Right hindlimb (tissue), 1 donor: ENCODE data around the gene SRL.
"Not testable (repeated sequence)": the region's sequence is repeated elsewhere in the genome, so short reads cannot be mapped to it uniquely, and the experiment has no call there.

Experiments used
- DNase-seq: peaks from one replicate; pipeline ENCODE4 v3.0.0-alpha.2; 2018

SRL gene

GRCh38 chr16:4257646-4258556 is 16.0 kb upstream of the SRL start:
- no peak for DNase-seq

DNA sequence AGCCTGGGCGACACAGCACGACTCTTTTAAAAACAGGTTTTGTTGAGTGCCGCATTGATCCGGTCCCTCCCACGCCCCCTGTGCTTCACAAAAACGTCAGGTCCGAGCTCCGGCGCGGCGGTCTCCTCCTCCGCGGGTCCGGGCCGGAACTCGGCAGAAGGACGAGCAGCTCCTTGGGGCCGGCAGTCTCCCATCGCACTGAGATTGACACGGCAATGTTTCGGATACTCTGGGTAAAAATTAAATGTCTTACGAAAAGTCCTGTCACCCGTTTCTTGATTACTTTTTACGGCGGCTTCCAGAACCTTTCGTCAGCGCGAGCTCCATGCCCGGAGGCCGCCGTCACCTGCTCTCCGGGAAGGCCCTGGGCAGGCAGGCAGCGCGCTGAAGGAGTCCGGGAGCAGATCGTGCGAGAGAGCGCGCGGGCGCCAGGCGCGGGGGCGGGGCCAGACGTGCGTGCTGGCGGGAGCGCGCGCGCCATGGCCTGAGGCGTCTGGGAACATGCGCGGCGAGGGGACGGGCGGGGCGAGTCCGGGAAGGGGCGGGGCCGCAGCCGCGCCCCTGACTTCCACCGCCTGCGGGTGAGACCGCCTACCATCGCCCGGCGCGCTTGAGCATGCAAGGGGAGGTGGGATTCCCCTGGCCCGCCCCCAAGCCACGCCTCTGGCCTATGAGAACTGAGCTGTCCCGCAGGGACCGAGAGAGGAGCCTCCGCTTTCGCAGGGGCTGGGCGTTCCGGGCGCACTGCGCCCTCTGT is 11.7 kb upstream of the SRL start:
- peak; percentile 100 for DNase-seq

- DNase-seq = not testable (repeated sequence)
Observed at GRCh38 chr16:4253012-4253393, 11.1 kb upstream of the SRL start.

DNA sequence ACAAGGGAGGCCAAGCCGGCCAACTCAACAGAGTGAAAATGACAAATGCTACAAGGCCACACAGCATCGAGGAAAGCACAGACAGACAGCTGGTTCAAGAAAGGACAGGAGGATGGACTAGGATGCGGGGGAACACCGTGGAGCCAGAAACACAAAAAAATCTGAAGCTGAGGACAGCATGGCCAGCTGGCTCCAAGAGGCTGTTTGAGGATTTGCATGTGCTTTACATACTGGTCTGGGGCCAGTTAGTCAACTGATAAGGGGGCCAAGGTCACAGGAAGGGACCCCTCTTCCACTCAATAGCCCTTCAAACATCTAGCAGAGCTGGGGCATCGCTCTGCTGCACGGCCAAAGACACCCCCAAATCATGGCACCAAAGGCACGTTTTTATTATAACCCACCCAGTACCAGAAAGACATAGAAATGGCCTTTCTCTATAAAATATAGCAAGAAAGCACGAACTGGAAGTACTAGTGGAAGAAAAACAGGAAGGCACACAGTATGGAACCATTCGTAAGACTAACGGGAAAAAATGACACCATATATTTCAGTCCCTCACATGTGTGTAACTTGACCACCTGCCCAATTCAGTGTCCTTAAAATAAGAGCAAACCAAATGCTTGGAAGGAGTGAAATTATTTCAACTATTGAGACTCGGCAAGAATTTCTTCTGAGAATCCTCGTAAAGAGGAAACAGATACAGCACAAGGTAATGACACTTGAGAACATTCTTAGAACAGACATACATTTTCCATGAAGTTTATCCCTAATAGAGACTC is 7.8 kb upstream of the SRL start:
- no peak for DNase-seq

DNA sequence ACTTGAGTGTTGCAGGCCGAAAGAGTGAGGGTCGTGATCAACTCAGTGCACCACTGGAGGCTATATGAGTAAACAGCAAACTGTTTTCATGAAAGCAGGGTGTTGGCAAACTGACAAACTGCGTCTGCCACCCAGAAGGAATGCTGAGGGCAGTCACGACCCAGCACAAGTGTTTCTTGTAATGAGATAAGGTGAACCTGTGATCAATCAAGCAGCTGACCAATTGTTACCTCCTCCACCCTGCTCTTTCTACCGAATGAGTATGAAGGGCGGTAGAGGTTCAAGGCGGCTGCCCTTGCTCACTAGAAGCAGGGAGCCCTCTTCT is 5.5 kb upstream of the SRL start:
- no peak for DNase-seq

DNA sequence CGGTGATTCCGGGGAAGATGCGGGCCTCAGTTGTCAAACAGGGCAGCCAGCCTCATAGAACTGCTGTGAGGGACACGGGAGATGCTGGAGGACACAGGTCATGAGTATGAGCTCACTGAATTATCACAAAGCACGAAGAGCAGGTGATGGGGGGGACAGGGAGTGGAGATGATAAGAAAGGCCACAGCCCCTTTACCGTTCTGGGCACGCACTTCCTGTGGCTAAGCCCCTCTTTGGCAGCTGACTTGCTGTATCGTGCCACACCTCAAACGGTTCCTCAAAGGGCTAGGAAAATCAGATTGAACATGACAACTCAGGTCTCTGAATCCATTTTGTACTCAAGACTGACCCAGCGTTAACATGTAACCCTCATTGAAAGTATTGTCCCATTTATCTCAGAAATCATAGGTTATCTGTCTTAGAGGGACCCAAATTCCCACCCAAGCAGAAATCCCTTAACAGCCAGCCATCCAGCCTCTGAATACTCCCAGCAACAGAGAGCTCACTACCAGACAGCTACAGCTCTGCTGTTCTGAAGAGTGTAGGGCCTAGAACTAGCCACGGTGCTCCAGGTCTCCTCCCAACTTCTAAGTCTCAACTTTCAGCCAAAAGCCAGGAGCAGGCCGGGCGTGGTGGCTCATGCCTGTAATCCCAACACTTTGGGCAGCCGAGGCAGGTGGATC is 5.0 kb upstream of the SRL start:
- no peak for DNase-seq

DNA sequence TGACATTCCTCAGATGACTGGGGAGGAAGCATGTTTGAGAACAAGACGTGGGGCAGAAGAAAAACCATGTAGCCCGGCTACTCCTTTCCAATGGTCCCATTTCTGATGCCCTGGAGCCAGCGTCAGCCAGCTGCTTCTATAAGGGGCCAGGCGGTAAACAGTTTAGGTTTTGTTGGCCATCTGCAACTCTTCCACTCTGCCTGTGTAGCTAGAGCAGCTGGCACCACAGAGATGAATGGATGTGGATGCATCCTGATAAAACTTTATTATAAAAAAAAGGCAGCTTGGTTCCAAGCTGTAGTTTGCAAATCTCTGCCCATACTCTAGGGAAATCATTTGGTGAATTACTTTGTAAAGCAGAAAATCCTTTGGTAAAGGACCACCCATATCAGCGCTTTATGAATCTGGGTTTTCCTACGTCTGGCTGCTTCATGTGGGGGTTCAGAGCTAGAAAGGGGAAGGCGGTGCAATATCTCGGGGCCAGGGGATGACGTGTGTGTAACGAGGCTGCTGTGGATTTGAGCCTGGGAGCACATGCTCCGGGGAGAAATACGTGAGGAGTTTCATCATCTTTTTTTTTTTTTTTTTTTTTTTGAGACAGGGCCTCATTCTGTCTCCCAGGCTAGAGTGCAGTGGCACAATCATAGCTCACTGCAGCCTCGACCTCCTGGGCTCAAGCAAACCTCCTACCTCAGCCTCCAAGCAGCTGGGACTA is 3.4 kb upstream of the SRL start:
- no peak for DNase-seq

DNA sequence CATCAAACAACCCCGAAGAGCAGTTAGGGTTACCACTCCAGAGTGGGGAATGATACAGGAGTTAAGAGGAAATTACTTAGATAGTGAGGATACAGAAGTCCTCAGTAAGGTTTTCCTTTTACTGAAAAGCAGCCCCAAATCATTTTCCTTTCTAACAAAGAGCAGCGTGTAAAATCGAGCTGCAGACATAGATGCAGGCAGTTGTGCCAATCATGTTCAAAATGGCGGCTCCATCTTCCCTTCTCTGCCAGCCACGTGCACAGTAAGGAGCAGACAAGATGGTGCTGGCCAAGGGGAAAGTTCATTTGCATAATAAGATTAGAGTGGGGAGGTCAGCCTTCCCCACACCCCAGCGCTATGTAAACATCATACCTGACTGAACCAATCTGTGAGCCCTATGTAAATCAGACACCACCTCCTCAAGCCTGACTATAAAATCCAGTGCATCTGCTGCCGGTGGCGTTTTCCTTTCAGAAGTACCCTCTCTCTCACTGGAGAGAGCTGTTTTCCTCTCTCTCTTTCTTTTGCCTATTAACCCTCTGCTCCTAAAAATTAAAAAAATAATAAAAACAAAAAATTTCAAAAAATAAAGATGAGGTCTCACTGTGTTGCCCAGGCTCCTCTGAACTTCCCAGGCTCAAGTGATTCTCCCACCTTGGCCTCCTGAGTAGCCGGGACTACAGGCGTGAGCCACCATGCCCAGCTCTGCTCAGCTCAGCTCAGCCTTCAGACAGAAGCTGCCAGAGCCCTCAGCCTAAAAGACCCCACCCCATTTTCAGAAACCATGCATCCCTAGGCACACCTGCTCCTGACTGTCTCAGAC is 2.6 kb upstream of the SRL start:
- peak; percentile 71 for DNase-seq

GRCh38 chr16:4241258-4241927 is 487 bp downstream of the SRL start:
- DNase-seq = no peak

- DNase-seq = peak; percentile 74
Observed at GRCh38 chr16:4240624-4241023, 1.3 kb downstream of the SRL start.

- no peak for DNase-seq
Observed at GRCh38 chr16:4239682-4240175, 2.2 kb downstream of the SRL start.

DNA sequence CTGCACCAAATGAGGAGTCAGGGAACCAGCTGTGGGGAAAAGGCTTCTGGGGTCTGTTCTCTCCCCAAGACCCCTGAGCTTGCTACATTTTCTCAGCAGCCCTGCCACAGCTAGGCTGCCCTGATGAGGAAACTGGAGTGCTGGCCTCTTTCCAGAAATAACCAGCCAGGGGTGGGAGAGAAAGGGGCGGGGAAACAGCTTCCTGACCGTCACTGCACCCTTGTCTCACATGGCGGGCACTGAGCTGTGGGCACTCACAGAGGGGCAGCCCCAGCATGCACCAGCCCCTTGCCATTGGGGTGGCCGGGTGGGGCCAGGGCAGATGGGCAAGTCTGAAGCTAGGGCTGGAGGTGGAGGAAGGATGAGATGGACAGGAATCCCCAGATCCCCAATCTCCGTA is 2.9 kb downstream of the SRL start:
- DNase-seq = no peak

DNA sequence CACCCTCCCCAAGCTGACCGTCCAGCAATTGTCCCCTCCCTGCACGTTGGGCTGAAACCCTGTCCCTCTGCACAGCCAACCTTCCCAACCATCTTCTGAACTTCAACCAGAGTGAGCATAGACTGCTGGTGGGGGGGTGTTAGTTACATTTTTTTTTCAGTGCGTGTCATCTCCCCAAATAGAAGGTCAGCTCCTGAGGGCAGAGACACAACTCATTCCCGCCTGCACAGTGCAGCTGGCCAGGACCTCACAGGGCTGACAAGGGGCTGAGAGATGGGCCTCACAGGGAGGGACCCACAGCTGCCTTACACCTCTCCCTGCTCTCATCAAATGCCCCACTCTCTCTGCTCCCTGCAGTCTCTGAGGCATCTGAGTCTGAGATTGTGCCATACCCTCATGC is 8.4 kb downstream of the SRL start:
- peak; percentile 56 for DNase-seq

DNA sequence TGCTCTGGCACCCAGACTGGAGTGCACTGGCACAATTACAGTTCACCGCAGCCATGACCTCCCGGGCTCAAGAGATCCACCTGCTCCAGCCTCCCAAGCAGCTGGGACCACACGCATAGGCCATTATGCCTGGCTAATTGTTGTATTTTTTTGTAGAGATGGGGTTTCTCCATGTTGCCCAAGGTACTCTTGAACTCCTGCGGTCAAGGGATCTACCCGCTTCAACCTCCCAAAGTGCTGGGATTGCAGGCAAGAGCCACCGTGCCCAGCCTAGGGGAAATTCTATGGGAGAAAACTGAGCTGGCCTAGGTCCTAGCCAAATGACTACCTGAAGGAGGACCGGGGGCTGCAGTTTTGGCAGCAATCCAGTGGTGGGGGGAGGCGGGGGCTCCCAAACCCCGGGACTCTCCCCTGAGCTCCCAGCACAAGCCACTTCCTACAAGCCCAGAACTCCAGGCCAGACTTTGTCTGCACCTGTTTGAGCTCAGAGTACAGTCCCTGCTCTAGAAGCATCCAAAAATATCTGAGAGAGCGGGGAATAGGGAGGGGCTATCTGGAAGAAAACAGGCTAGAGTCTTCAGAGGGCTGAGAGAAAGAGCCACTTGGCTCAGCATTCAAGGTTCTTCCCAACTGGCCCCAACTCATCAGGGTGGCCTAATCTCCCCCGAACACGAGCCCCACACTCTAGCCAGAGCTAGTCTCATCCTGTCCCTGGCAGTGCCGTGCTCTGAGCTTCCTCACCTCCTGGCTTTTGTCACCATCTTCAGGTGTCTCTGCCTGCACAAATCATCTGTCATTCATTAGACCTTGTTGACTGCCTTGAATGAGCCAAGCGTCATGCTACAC is 9.1 kb downstream of the SRL start:
- peak; percentile 76 for DNase-seq

DNA sequence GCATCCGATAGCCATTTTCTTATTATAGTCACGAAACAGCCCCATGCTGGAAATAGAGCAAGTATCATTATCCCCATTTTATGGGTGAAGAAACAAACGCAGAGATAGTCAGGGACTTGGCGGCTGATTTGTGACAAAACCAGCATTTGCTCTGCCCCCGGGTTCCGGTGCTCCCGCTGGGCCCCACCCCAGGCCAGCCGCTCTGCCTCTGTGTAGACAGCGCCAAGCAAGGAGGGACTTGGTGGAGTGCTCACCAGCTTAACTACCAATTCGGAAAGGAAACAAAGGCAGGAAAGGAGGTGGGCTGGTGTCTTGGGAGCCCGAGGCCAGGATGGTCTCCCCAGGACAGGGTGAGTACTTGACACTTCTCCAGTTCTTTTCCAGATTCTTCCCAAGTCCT is 10.0 kb downstream of the SRL start:
- no peak for DNase-seq

GRCh38 chr16:4231367-4231766 is 10.5 kb downstream of the SRL start:
- DNase-seq = no peak

GRCh38 chr16:4227040-4227332 is 14.9 kb downstream of the SRL start:
- DNase-seq = no peak

- no peak for DNase-seq
Observed at GRCh38 chr16:4226251-4227039, 15.4 kb downstream of the SRL start.

GRCh38 chr16:4225075-4225474 is 16.8 kb downstream of the SRL start:
- no peak for DNase-seq
